Measurements from ENCODE around the gene VKORC1L1. TPM values are rescaled to one million over a fixed set of nuclear protein-coding genes. Genes with fewer than 3 reads are reported as not detected.

The VKORC1L1 gene
- total and polyA plus RNA-seq, 9 of the 15 experiments (the other 6 are each of a cell fraction or from before 2014, with no cell fraction given): 6.8 to 36.5 (median 19.3) TPM

DNA sequence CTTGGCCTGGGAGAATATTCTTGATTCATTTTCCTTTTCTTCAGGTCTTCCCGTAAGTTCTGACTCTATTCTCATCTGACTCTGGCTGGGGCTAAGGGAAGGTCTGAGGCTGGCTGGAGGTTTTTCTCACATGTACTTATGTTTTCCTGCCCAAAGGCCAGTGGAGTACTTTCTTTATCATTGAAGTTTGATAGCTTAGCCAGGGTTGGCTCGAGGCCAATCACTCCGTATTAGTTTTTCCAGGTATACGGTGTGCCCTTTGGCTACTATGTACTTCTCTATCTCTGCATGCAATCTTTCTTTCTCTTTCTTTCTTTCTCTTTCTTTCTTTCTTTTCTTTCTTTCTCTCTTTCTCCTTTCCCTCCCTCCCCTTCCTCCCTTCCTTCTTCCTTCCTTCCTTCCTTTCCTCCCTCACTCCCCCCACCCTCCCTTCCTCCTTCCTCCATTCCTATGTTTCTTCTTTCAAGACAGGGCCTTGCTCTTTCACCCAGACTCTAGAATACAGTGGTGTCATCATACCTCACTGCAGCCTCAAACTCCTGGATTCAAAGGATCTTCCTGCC, 26.8 kb upstream of the VKORC1L1 start:
- POLR2A ChIA-PET: interaction anchor here (0.6 to 1.6 kb wide), 3 partner anchors 9 to 85 kb away, joined by 3 to 4 read pairs (median 3); no protein-coding TSS in a partner anchor
- CTCF ChIA-PET (ENCODE audit: low intra/inter-chr PET ratio): no interaction called here
- Histone ChIP-seq H4K20me1 (replicated peaks; ENCODE audit: control insufficient read depth, insufficient read depth, low read length) (no peaks in the 10 kb centered on the region), H2AFZ (ENCODE audit: low read depth, low read length) (no peak overlapping the region), H3K36me3 (ENCODE audit: control insufficient read depth, insufficient read depth, low read length) (no peaks in the 10 kb centered on the region), H3K27me3 (ENCODE audit: control insufficient read depth in 2 of 2, insufficient read depth in 2 of 2, low read length in 2 of 2) (no peaks in the 10 kb centered on the region), H3K79me2 (ENCODE audit: control insufficient read depth, insufficient read depth, low read length) (no peaks in the 10 kb centered on the region), H3K9ac (ENCODE audit: insufficient read depth in 1 of 2, low read depth in 2 of 2, low read length in 2 of 2) (no peak overlapping the region), H3K4me3 (no peak overlapping the region), H3K9me1 (ENCODE audit: control insufficient read depth, insufficient read depth, low read length) (no peaks in the 10 kb centered on the region), H3K9me3 (replicated peaks; ENCODE audit: control insufficient read depth, insufficient read depth, low read depth, low read length) (no peaks in the 10 kb centered on the region), H3K27ac (ENCODE audit: extremely low read depth, low read depth, low read length) (no peak overlapping the region), H3K4me2 (ENCODE audit: insufficient read depth, low read length) (no peak overlapping the region), H3K4me1 (replicated peaks in 1 of 2; ENCODE audit: control insufficient read depth in 2 of 2, insufficient read depth in 2 of 2, low read length in 2 of 2) (peaks cover 0 to 2% of the 10 kb centered on the region in 2 experiments; a peak in 1 of 5 replicates)
- 36% methylated on average over 4 of the region's 4 CpGs for WGBS (ENCODE audit: insufficient coverage, low coverage, missing lambda C conversion rate)
- intact Hi-C loops (cut with micrococcal nuclease): no loop called here
- FAIRE-seq: no peak
- no peak for DNase-seq (ENCODE audit: extremely low read depth in 1 of 4, low spot score in 3 of 4)
- in situ Hi-C loops (cut with MboI): no loop called here
- no TSS peak for BruUV-seq (replicated peaks)
- no peak for ATAC-seq
- 0 out of 2 replicates have a peak, but pooled peaks have one; percentile 28 for TF ChIP-seq MTA1 (IDR thresholded peaks at IDR 0.05; ENCODE audit: borderline replicate concordance)
- no peak for TF ChIP-seq KLF13 (tag; IDR thresholded peaks at IDR 0.05; ENCODE audit: borderline replicate concordance, low read depth)
- TF ChIP-seq HEY1 (CRISPR knock-in tag; IDR thresholded peaks at IDR 0.05; ENCODE audit: borderline replicate concordance): no peak
- TF ChIP-seq, protein P1, sequence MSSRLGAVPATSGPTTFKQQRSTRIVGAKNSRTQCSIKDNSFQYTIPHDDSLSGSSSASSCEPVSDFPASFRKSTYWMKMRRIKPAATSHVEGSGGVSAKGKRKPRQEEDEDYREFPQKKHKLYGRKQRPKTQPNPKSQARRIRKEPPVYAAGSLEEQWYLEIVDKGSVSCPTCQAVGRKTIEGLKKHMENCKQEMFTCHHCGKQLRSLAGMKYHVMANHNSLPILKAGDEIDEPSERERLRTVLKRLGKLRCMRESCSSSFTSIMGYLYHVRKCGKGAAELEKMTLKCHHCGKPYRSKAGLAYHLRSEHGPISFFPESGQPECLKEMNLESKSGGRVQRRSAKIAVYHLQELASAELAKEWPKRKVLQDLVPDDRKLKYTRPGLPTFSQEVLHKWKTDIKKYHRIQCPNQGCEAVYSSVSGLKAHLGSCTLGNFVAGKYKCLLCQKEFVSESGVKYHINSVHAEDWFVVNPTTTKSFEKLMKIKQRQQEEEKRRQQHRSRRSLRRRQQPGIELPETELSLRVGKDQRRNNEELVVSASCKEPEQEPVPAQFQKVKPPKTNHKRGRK (tag; IDR thresholded peaks at IDR 0.05): peak; percentile 98
- TF ChIP-seq CBX8 (IDR thresholded peaks at IDR 0.05; ENCODE audit: borderline replicate concordance, extremely low read depth, low read depth, low read length, poor library complexity, severe bottlenecking): no peak
- TF ChIP-seq, protein P2, sequence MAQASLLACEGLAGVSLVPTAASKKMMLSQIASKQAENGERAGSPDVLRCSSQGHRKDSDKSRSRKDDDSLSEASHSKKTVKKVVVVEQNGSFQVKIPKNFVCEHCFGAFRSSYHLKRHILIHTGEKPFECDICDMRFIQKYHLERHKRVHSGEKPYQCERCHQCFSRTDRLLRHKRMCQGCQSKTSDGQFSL (CRISPR knock-in tag; IDR thresholded peaks at IDR 0.05): no peak
- TF ChIP-seq, protein P2 (tag; IDR thresholded peaks at IDR 0.05): no peak
- no peak for TF ChIP-seq PCBP1 (IDR thresholded peaks at IDR 0.05; ENCODE audit: low read depth, low read length, poor library complexity, severe bottlenecking)
- no peak for TF ChIP-seq MYBL2 (IDR thresholded peaks at IDR 0.05; ENCODE audit: low read depth)
- TF ChIP-seq MYBL2 (CRISPR knock-in tag; IDR thresholded peaks at IDR 0.05; ENCODE audit: borderline replicate concordance): no peak
- TF ChIP-seq ETV6 (IDR thresholded peaks at IDR 0.05; ENCODE audit: borderline replicate concordance in 1 of 2, low read depth in 2 of 2, low read length in 1 of 2): no peak
- TF ChIP-seq ETV6 (CRISPR knock-in tag; IDR thresholded peaks at IDR 0.05; ENCODE audit: borderline replicate concordance): no peak
- 0 out of 2 replicates have a peak, but pooled peaks have one; percentile 31 for TF ChIP-seq EHMT2 (IDR thresholded peaks at IDR 0.05)
- TF ChIP-seq PHB2 (IDR thresholded peaks at IDR 0.05; ENCODE audit: low read depth): no peak
- no peak for TF ChIP-seq TGIF2 (CRISPR knock-in tag; IDR thresholded peaks at IDR 0.05)
- TF ChIP-seq MYC (IDR thresholded peaks at IDR 0.05; ENCODE audit: low read depth, low read length): no peak
- TF ChIP-seq MYC (CRISPR knock-in tag; IDR thresholded peaks at IDR 0.05; ENCODE audit: borderline replicate concordance, low read depth): no peak
- TF ChIP-seq ZNF3 (CRISPR knock-in tag; IDR thresholded peaks at IDR 0.05): no peak
- no peak for TF ChIP-seq MAFF (IDR thresholded peaks at IDR 0.05; ENCODE audit: low read length)
- no peak for TF ChIP-seq NFE2L1 (tag; IDR thresholded peaks at IDR 0.05; ENCODE audit: borderline replicate concordance, low read depth)
